22Rv1 (cell line): Measurements from ENCODE around the gene RFC3.
A peak's percentile ranks its signal among the peaks of the same experiment; 100 is the strongest.

Source experiments
- H3K27ac ChIP-seq: fragments of 450-650 bp; 2 replicates; pipeline ENCODE4 v1.5.1; 2017
- ZFX ChIP-seq: fragments of 450-650 bp; IDR thresholded peaks from 2 replicates; pipeline ENCODE4 v1.6.1; 2017; ENCODE audit warnings: antibody characterized with exemption, borderline replicate concordance
- TF ChIP-seq, protein P1 (sequence below): fragments of 450-650 bp; IDR thresholded peaks from 2 replicates; pipeline ENCODE4 v1.5.1; 2017; ENCODE audit warnings: mild to moderate bottlenecking

RFC3 gene

GRCh38 chr13:33815011-33815550 is 2.9 kb upstream of the RFC3 start:
- TF ChIP-seq, protein P1, sequence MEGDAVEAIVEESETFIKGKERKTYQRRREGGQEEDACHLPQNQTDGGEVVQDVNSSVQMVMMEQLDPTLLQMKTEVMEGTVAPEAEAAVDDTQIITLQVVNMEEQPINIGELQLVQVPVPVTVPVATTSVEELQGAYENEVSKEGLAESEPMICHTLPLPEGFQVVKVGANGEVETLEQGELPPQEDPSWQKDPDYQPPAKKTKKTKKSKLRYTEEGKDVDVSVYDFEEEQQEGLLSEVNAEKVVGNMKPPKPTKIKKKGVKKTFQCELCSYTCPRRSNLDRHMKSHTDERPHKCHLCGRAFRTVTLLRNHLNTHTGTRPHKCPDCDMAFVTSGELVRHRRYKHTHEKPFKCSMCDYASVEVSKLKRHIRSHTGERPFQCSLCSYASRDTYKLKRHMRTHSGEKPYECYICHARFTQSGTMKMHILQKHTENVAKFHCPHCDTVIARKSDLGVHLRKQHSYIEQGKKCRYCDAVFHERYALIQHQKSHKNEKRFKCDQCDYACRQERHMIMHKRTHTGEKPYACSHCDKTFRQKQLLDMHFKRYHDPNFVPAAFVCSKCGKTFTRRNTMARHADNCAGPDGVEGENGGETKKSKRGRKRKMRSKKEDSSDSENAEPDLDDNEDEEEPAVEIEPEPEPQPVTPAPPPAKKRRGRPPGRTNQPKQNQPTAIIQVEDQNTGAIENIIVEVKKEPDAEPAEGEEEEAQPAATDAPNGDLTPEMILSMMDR, result no peak
- no peak for TF ChIP-seq ZFX
- H3K27ac ChIP-seq, result no peak overlapping the region

- TF ChIP-seq, protein P1, result no peak
- no peak for TF ChIP-seq ZFX
Observed at GRCh38 chr13:33816912-33817311, 1.0 kb upstream of the RFC3 start.

GRCh38 chr13:33817513-33817900 is 442 bp upstream of the RFC3 start:
- H3K27ac ChIP-seq, result peak overlapping the region; percentile 88

More at GRCh38 chr13:33816912-33817311, 1.0 kb upstream of the RFC3 start:
- H3K27ac ChIP-seq, result no peak overlapping the region

GRCh38 chr13:33825083-33825482 is 7.1 kb downstream of the RFC3 start:
- H3K27ac ChIP-seq, result no peak overlapping the region
- TF ChIP-seq, protein P1, result no peak
- TF ChIP-seq ZFX, result no peak

More at GRCh38 chr13:33817513-33817900, 442 bp upstream of the RFC3 start:
- TF ChIP-seq, protein P1, result no peak
- TF ChIP-seq ZFX, result no peak

DNA sequence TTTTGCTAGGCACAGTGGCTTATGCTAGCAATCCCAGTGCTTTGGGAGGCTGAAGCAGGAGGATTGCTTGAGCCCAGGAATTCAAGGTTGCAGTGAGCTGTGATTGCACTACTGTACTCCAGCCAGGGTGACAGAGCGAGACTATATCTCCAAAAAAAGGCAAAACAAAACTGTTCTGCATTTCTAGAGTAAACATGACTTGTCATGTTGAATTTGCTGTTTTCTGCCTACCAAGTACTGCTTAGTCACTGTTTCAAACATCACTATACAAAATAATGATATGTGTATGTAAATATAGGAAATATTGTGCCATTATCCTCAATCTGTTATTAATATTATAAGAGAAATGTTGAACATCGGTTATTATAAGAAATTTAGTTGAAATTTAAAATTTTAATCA is 9.2 kb downstream of the RFC3 start:
- no peak overlapping the region for H3K27ac ChIP-seq
- TF ChIP-seq, protein P1, result no peak
- TF ChIP-seq ZFX, result no peak

DNA sequence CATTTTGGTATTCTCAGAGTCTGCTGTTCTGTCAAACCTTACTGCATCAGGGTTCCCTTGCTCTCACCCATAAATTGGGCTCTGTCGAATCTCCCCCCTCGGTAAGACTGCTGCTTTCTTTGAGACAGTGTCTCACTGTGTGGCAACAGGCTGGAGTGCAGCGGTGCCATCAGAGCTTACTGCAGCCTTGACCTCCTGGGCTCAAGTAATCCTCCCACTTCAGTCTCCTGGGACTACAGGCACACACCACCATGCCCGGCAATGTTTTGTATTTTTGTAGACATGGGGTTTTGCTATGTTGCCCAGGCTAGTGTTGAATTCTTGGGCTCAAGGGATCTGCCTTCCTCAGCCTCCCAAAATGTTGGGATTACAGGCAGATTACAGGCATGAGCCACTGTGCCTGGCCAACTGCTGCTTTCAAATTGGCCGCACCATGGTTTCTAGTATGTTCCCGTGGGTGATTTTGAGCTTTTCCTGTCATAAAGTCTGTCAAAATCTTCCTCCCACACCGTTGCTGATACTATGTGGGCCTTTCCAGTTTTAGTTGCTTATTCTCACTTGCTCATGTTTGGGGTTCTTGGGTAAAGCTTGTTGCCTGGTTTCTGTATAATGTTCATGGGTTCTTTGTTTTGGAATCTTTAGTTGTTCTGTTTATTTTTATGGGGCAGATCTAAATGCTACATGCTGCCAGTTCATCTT is 10.6 kb downstream of the RFC3 start:
- no peak overlapping the region for H3K27ac ChIP-seq

DNA sequence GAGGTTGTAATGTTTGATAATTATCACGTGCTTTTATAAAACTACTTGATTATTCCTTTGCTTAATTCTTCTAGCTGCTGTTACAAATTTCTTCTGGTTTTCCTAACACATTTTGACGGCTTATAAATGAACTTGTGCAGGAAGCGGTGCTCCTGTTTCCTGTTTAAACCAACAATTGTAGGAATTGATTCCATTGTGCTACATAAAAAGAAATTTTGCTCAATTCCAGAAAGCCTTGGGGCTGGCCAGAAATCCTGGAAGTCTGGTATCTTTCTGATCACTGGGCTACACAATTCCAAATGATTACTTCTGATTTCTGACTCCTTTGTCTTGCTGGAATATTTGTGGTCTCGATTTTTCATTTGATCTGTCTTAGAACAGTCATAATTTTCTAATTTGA is 14.9 kb downstream of the RFC3 start:
- no peak for TF ChIP-seq ZFX
- TF ChIP-seq, protein P1, result no peak

More for the DNA sequence above, 10.6 kb downstream of the RFC3 start:
- TF ChIP-seq, protein P1, result no peak
- no peak for TF ChIP-seq ZFX

More for the DNA sequence above, 14.9 kb downstream of the RFC3 start:
- H3K27ac ChIP-seq, result no peak overlapping the region
